Progenitor cell of endocrine pancreas (in vitro differentiated cells): Measurements from ENCODE around the gene EIF4E1B. TPM values are rescaled to one million over a fixed set of nuclear protein-coding genes. Genes with fewer than 3 reads are reported as not detected.

ENCODE experiments used
- DNase-seq: peaks from one replicate; pipeline ENCODE4 v3.0.0; 2021; ENCODE audit warnings: low spot score; ENCODE audit not compliant: unreplicated experiment
- H3K27ac Mint-ChIP-seq: 2 replicates; pipeline ENCODE4 v1.8.0; 2021; ENCODE audit warnings: mild to moderate bottlenecking, moderate library complexity, mixed read lengths
- H3K27me3 Mint-ChIP-seq: 2 replicates; pipeline ENCODE4 v1.8.0; 2021; ENCODE audit warnings: mixed read lengths
- H3K36me3 Mint-ChIP-seq: 2 replicates; pipeline ENCODE4 v1.8.0; 2022; ENCODE audit warnings: mixed read lengths; ENCODE audit not compliant: insufficient read depth
- H3K4me1 Mint-ChIP-seq: 2 replicates; pipeline ENCODE4 v1.8.0; 2021; ENCODE audit warnings: low read depth, mixed read lengths
- H3K4me3 Mint-ChIP-seq: 2 replicates; pipeline ENCODE4 v1.8.0; 2021; ENCODE audit warnings: low read depth, mild to moderate bottlenecking, moderate library complexity, mixed read lengths
- H3K9me3 Mint-ChIP-seq: 2 replicates; pipeline ENCODE4 v1.8.0; 2021; ENCODE audit warnings: low read depth, mixed read lengths
- CTCF ChIP-seq: fragments of 200-600 bp; sonication (generic); IDR thresholded peaks from one replicate; pipeline ENCODE4 v1.5.0; 2021; ENCODE audit warnings: antibody characterized with exemption, mild to moderate bottlenecking; ENCODE audit not compliant: unreplicated experiment
- total RNA-seq: library from RNA; stranded (reverse); gene quantifications from 2 replicates; pipeline ENCODE4 v1.2.1, GENCODE V29; 2021

EIF4E1B gene
- total RNA-seq, 1 donor from 2014 or later: not detected

- no peak for DNase-seq
- Mint-ChIP-seq H3K27ac (no peak overlapping the region), H3K27me3 (peaks cover 17% of the 10 kb centered on the region), H3K4me3 (no peak overlapping the region), H3K9me3 (no peaks in the 10 kb centered on the region), H3K4me1 (no peaks in the 10 kb centered on the region), H3K36me3 (peaks cover 4% of the 10 kb centered on the region)
- TF ChIP-seq CTCF: no peak
Observed at GRCh38 chr5:176660530-176660859, 30.0 kb downstream of the EIF4E1B start.

DNA sequence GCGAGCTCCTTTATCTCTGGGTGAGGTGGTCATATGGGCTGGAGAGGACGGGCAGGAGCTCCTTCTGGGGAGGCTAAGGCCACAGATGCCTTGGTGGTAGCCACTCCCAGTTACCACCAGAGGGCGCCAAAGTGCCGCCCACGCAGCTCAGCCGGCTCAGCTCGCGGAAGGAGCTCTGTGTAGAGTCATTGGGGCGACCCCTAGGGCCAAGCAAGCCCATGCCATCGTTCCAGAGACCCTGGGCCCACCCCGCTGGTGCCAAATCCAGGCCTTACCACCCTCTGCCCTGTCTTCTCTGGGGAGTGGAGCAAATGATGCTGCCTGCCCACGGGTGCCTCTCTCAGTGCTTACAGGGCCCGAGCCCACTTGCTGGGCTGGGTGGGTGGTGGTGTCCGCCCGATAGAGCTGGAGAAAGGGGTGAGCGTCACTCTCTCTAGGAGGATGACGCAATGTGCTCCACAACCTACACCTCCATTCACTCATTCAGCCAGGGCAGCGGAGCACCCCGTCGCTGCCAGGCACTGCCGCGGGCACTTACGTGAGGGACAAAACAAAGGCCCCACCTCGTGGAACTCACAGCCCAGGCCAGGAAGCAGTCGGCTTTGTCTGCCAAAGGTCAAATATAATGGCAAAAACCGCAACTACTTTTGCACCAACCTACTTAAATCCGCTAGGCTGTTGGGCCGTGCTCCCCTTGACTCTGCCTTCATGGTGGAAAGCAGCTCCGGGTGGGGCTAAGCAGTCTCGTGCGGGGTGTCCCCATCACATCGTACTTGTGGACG, 30.6 kb downstream of the EIF4E1B start:
- Mint-ChIP-seq H3K4me1 (no peaks in the 10 kb centered on the region), H3K27me3 (peaks cover 17% of the 10 kb centered on the region)

GRCh38 chr5:176661676-176662075, 31.2 kb downstream of the EIF4E1B start:
- Mint-ChIP-seq H3K4me1 (no peaks in the 10 kb centered on the region), H3K27me3 (peaks cover 17% of the 10 kb centered on the region), H3K27ac (no peak overlapping the region), H3K36me3 (peaks cover 2% of the 10 kb centered on the region), H3K9me3 (no peaks in the 10 kb centered on the region), H3K4me3 (no peak overlapping the region)
- DNase-seq: no peak
- TF ChIP-seq CTCF: no peak

More for the DNA sequence above, 30.6 kb downstream of the EIF4E1B start:
- peak; percentile 77 for DNase-seq
- H3K9me3 Mint-ChIP-seq: no peaks in the 10 kb centered on the region
- H3K4me3 Mint-ChIP-seq: no peak overlapping the region
- no peak overlapping the region for H3K27ac Mint-ChIP-seq
- H3K36me3 Mint-ChIP-seq: peaks cover 4% of the 10 kb centered on the region
- TF ChIP-seq CTCF: peak; percentile 95

GRCh38 chr5:176662371-176663333, 32.2 kb downstream of the EIF4E1B start:
- no peak for TF ChIP-seq CTCF
- no peaks in the 10 kb centered on the region for H3K9me3 Mint-ChIP-seq
- H3K27ac Mint-ChIP-seq: no peak overlapping the region
- no peak for DNase-seq
- H3K4me1 Mint-ChIP-seq: no peaks in the 10 kb centered on the region
- H3K27me3 Mint-ChIP-seq: peaks cover 17% of the 10 kb centered on the region
- H3K36me3 Mint-ChIP-seq: peaks cover 2% of the 10 kb centered on the region
- H3K4me3 Mint-ChIP-seq: no peak overlapping the region

GRCh38 chr5:176663566-176663965, 33.1 kb downstream of the EIF4E1B start:
- no peaks in the 10 kb centered on the region for H3K9me3 Mint-ChIP-seq
- TF ChIP-seq CTCF: no peak
- no peak overlapping the region for H3K4me3 Mint-ChIP-seq
- DNase-seq: no peak
- no peaks in the 10 kb centered on the region for H3K4me1 Mint-ChIP-seq
- H3K27ac Mint-ChIP-seq: no peak overlapping the region
- H3K36me3 Mint-ChIP-seq: no peaks in the 10 kb centered on the region
- H3K27me3 Mint-ChIP-seq: peaks cover 20% of the 10 kb centered on the region
